Kasumi-1 (cell line): ENCODE measurements around the gene LCMT1.

Source experiments
- DNase-seq, 2 experiments: peaks; one replicate each; lab custom pipeline; 2025; lab: John Stamatoyannopoulos, UW

The LCMT1 gene

DNA sequence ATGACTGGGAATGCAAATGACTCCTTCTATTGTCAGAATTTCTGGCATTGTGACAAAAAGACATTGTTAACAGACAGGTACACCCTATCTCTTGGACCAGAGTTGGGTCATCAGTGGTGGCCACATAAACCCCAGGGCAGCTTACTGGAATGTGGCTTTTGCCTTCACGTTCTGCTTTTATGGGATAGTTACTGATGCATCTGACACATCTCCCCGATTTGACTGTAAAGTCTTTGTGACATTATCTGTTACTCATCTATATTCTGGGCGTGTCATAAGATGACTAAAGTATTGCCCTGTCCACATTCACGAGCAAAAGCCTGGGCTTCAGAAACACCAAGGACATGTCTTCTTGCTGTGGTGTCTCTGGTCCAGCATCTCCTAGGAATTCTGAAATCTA, 86.5 kb downstream of the LCMT1 start:
- DNase-seq: no peak

DNA sequence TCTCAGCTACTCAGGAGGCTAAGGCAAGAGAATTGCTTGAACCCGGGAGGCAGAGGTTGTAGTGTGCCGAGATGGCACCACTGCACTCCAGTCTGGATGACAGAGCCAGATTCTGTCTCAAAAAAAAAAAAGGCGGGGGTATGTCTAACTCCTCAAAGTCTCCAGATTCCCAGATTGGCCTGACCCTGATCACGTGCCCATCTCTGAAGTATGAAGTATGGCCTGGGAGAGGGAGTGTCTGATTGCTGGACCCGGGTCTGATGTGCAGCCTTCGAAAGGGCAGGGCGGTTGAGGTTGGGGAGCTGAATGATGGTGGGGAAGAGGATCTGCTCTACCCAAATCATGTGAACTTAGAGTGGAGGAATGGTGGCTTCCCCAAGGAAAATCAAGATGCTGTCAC, 87.9 kb downstream of the LCMT1 start:
- DNase-seq: no peak

DNA sequence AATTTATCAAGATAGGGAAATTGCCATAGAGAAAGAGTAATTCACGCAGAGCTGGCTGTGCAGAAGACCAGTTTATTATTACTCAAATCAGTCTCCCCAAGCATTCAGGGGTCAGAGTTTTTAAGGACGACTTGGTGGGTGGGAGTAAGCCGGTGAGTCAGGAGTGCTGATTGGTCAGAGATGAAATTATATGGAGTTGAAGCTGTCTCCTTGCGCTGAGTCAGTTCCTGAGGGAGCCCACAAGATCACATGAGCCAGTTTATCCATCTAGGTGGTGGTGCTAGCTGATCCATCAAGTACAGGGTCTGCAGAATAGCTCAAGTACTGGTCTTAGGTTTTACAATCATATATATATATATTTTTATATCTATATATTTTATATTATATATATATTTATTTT, 99.2 kb downstream of the LCMT1 start:
- peak; percentile 1 to 19 for DNase-seq

DNA sequence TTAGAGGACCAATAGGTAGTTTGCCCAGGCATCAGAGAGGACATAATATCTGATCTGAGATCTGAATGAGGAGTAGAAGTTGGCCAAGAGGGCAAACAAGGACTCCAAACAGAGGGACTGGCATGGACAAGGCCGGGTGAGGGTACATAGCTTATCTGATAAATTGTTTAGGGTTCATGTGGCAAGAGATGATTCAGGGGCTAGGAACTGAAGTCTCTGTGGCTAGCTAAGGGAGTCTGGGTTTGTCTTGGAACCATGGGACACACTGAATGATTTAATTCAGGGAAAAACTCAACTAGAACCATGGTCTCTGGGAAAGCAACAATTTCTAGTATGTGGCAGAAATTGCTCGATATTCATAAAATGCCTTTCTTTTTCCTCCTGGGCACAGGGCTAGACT, 101.1 kb downstream of the LCMT1 start:
- no peak for DNase-seq

DNA sequence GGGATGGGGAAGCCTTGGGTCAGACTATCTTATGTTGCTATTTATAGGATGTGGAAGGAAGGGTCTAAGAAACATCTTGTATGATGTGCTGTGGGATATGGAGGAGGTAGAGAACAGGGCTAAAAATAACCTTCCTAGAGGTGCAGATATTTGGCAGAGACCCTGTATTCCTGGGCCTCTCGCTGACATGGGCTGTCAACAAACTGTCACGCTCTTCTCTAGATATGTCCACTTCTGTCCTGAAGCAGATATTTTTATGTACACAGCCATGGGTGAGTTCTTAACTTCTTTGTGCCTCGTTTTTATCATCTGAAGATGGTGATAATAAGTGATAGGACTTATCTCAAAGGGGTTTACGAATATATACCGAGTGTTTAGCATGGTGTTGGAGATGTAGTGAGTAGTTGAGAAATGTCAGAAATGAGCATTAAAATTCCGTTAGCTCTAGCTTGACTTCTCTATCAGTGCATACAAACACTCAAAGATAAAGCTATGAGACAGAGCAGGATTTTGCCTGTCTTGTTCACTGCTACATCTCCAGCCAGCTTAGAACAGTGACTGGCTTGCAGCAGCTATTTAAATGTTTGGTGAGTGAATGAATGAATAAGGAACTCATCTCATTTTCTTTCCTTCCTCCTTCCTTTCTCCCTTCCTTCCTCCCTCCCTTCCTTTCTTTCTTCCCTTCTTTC, 102.3 kb downstream of the LCMT1 start:
- DNase-seq: no peak

DNA sequence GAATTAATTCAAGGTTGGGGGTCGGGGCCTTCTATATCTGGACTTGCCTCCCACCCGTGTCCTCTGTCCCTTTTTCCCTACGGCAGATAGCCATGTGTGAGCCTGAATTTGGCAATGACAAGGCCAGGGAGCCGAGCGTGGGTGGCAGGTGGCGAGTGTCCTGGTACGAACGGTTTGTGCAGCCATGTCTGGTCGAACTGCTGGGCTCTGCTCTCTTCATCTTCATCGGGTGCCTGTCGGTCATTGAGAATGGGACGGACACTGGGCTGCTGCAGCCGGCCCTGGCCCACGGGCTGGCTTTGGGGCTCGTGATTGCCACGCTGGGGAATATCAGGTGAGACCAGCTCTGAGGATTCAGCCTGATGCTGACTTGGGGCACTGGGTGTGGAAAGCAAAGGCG, 105.6 kb downstream of the LCMT1 start:
- no peak for DNase-seq

DNA sequence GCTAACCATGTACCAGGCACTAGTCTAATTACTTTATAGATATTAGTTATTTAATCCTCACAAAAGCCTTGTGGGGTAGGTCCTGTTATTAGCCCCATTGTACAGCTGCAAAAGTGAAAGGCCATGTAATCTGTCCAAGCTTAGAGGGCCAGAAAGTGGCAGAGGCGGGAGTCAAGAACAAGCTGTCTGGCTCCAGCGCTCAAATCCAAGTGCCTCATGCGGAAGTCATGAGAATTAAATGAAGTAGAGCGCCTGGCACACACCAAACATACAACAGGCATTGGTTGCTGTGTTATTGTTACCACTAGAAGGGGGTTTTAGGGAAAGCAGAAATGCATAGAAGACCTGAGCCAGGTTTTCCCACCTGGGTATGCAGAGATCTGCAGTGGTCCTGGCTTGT, 106.4 kb downstream of the LCMT1 start:
- no peak for DNase-seq

DNA sequence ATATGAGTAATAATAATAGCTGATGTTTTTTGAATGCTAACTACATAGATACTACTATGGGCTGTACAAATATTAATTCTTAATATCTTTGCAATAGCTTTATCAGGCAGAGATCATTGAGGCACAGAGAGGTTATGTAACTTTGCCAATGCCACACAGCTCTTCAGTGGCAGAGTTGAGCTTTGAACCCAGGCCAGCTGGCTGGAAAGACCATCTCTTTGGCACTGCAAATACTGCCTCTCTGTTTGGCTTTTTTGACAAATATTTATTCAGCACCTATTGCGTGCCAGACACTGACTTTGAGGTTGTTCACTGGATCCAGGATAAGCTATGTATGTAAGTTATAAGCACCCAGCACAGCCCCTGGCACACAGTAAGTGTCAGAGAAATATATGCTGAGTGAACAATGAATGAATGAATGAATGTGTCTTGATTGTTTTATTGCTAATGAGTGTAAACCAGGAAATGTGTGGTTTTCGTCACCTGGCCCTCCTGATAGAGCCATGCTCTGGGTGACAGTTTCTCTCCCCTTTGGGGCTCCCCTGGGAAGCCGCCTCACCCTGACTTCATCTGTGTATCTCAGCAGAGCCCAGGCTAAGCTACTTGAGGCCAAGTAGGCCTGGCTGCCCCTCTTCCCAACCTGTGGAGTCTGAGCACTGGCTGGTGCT, 107.7 kb downstream of the LCMT1 start:
- DNase-seq: no peak

DNA sequence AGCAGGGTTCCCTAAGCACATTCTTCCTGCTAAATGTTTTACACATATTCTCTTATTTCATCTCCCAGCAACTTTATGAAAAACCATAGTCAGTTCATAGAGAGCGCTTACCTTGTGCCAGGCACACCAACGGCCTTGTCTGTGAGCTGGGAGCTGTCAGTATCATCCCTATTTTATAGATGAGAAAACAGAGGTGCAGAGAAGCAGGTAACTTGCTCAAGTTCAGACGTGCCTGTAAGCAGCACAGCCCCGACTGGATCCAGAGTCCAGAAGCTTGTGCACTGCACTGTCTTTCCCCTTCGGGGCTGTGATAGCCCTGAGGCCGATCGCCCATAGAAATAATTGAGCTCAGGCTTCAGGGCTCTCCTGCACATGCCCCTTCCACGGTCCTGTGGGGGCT, 111.4 kb downstream of the LCMT1 start:
- no peak for DNase-seq

DNA sequence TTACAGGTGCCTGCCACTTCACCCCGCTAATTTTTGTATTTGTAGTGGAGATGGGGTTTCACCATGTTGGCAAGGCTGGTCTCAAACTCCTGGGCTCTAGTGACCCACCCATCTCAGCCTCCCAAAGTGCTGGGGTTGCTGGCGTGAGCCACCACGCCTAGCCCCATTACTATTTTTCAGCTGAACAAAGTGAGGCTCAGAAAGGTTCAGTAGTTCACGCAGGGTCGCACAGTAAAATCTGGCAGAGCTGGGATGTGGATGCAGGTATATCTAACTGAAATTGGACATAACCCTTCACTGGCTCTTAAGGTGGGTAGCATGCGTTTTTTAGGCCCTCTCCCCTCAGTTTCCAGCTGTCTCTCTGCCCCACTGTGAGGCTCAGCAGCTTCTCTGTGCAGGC, 112.4 kb downstream of the LCMT1 start:
- DNase-seq: no peak

DNA sequence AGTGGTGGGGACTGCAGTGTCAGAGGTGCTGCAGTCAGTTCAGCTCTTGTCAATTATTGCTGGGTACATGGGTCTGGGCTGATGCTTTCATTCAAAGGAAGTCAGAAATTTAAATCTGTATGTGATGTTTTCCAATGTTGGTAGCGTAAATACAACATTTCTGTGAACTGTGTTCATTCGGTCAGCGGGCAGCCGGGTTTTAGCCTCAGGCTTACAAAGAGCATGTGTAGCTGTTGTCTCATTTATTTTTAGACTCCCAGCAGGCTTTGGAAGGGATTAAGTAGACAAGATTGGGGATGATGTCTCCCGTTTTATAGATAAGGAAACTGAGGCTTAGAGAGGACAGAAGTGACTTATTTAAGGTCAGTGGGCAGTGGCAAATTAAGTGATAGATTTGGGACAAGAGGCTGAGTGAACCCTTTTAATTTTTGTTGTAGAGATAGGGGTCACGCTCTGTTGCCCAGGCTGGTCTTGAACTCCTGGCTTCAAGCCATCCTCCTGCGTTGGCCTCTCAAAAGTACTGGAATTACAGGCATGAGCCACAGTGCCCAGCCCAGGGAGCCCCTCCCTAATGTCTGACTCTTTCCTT, 113.3 kb downstream of the LCMT1 start:
- DNase-seq: no peak
